ENCODE data around the gene RUFY4.

Gene RUFY4

DNA sequence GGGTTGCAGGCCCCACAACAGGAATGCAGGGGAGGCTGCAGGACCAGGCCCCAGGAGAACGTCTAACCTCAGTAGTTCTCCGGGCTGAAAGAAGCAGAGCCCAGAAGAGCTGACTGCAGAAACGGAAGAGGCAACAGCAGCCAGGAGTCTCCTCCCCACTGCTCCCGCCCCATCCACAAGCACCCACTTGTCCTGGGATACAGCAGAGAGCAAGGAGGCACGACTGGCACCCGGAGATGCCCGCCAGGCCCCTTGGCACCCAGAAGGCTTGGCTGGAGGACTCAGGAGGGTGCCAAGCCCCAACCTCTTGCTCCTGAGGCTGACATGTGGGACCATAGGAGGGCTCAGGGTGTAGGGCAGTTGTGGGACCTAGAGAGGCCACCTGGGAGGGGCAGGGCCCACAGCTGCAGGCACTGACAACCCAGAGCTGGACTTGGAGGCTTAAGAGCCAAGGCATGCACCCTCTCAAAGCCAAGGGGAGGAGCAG, 37.2 kb upstream of the RUFY4 start:
- TF ChIP-seq, protein P1, sequence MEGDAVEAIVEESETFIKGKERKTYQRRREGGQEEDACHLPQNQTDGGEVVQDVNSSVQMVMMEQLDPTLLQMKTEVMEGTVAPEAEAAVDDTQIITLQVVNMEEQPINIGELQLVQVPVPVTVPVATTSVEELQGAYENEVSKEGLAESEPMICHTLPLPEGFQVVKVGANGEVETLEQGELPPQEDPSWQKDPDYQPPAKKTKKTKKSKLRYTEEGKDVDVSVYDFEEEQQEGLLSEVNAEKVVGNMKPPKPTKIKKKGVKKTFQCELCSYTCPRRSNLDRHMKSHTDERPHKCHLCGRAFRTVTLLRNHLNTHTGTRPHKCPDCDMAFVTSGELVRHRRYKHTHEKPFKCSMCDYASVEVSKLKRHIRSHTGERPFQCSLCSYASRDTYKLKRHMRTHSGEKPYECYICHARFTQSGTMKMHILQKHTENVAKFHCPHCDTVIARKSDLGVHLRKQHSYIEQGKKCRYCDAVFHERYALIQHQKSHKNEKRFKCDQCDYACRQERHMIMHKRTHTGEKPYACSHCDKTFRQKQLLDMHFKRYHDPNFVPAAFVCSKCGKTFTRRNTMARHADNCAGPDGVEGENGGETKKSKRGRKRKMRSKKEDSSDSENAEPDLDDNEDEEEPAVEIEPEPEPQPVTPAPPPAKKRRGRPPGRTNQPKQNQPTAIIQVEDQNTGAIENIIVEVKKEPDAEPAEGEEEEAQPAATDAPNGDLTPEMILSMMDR (IDR thresholded peaks at IDR 0.05; ENCODE audit: low read depth, low read length) = no peak
- H3K4me3 ChIP-seq (ENCODE audit: low read depth, low read length) = no peak overlapping the region

DNA sequence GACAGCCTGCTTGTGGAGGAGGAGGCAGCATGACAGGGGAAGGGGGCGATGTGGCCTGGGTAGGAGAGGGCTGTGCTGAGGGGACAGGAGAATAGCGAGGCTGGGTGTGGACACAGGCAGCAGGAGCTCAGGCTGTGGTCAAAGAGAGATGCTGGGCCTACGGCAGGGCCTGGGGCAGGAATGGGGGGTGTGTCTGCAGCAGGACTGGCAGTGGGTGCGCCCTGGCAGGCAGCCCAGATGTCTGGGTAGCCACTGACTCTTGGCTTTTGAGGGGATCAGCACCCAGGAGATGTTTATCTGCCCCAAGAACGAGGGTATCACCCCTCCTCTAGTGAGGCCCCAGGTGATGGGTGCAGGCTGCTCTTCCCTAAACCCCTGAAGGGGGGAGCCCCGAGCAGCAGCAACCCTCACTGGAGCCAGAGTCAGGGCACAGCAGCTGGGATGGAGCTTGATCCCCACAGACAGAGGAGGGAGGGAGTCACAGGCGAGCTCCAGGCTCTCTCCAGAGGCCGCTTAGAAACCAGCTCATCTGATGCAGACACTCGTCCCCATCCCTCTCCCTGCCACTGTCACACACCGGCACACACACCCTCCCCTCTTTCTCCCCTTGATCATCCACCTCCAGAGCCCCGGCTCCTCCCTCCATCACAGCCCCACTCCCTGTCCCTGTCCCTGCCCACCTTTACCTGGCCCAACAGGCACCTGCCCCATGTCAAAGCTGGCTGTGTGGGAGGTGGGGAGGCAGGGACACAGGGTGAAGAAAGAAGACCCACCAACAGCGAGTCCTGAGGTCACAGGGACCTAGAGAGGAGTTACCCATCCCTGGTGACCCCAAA, 36.5 kb upstream of the RUFY4 start:
- H3K4me3 ChIP-seq (ENCODE audit: low read depth, low read length) = no peak overlapping the region
- TF ChIP-seq, protein P1 (IDR thresholded peaks at IDR 0.05; ENCODE audit: low read depth, low read length) = no peak

DNA sequence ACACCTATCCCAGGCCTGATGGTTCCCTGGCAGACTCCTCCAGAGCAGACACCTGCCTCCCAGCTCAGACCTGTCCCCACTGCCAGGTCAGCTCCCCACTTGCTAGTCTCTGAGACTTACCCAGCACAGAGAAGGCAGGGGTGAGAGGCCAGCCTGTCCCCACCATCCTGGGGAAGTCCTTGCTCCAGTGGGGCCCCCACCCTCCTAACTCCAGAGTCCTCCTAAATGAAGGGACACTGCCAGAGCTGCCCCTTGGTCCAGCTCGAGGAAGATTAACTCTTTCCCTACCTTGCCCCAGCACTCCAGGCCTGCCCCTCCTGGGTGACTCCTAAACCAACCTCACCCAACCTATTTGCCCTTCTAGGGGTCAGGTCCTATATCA, 35.9 kb upstream of the RUFY4 start:
- TF ChIP-seq, protein P1 (IDR thresholded peaks at IDR 0.05; ENCODE audit: low read depth, low read length) = no peak
- no peak overlapping the region for H3K4me3 ChIP-seq (ENCODE audit: low read depth, low read length)

DNA sequence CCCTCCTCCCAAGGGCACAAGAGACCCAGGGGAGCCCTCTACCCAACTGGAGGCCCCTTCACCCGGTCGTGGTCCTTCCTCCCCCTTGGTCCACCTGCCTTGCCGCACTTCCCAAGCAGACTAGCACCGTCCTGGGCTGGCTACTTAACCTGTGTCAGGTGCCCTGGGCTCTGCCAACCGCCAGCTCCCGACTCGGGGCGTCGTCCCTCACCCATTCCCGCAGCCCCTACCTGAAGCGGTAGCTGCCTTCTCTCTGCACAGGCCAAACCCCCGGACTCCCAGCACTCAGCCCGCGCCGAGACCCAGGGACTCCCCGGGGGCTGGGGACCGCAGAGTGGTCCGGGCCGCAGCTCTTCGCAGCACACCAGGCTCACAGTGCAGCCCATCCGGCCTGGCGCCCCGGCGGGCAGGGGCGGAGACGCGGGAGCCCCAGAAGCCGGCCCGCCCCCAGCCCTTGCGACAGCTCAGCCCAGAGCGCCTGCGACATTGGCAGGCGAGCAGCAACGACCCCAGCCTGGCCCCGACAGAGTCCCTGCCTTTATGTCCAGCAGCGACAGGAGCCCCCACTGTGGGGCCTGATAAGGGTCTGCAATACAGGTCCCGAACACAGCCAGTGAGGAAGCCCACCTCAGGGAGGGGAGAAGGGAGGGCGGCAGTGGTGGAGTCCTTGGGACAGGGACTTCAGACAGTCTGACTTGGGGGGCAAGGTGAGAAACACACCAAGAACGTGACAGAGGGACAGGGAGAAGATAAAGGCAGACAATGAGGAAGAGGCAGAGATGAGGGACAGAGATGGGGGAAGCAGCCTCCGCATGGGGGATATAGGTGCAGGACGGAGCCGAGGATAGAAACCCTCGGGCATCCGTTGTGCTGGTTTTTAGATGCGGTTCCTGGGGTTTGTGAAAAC, 35.2 kb upstream of the RUFY4 start:
- no peak overlapping the region for H3K4me3 ChIP-seq (ENCODE audit: low read depth, low read length)
- TF ChIP-seq, protein P1 (IDR thresholded peaks at IDR 0.05; ENCODE audit: low read depth, low read length) = no peak

DNA sequence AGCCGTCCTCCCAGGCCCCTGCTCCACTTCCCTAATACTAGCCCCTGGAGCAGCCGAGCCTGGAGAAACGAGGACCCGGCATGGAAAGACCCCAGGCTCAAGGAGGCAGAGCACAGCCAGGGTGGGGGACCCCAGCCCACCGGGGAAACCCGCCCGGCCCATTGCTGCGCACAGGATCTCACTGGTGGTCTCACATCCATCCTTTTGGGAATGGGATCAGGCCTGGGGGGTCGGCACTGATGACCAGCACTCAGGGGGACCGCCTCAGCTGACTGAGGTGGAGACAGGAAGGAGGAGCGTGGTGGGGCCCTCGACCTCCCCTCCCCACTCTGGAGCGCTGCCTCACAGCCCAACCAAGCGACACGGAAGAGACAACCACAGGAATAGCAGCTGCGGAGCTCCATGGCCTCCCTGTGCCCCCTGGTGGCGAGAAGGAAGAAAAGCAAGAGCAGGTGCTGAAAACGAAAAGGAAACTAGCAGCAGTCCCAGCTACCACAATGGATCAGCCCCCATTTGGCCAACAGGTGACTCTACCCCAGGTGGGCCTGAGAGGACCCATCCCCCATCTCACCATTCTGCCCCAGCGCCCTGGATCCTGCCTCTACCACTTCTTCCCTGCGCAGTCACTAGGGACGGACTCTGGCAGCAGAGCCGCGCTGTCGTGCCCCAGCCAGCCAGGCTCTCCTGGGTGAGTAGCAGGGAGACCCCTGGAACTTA, 34.4 kb upstream of the RUFY4 start:
- TF ChIP-seq, protein P1 (IDR thresholded peaks at IDR 0.05; ENCODE audit: low read depth, low read length) = peak; percentile 66
- H3K4me3 ChIP-seq (ENCODE audit: low read depth, low read length) = peak overlapping the region; percentile 24

DNA sequence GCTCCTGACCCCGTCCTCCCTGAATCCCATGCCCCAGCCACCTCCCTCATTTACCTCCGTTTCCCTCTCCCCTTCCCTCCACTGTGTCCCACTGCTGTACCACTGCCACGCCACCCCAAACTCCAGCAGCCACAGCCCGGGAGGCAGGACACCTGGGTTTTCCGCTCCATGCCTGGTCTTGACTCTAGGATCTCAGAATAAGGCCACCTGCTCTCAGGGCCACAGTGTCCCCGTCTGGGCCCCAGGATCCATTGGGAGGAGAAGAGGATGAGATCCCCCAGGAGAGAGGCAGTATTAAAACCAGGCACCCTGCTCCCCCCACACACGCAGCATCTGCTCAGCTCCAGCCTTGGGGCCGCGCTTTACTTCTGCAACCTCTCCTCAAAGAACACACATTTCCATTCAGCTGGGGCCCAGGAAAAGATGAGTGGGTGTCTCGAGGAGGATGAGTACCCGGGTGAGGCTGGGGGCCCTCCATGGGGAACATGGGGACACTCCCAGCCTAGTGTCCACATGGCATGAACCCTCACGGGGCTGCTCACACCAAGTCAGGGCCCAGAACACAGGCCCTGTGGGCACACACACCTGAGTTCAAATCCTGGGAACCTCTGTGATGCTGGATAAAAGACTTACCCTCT, 33.5 kb upstream of the RUFY4 start:
- H3K4me3 ChIP-seq (ENCODE audit: low read depth, low read length) = no peak overlapping the region

More for the DNA sequence above, 33.5 kb upstream of the RUFY4 start:
- TF ChIP-seq, protein P1 (IDR thresholded peaks at IDR 0.05; ENCODE audit: low read depth, low read length) = no peak
